ENCODE data around the gene ACADM.
"Not testable (repeated sequence)": the region's sequence is repeated elsewhere in the genome, so short reads cannot be mapped to it uniquely, and the experiment has no call there.

ACADM gene

GRCh38 chr1:75724472-75725022 lies at the start of gene ACADM:
Gene ACADM (plus strand): TSS chr1:75724709. CDS start chr1:75724788, 79 bp downstream.
- Histone ChIP-seq H4K20me1 (peaks cover 0 to 21% (median 7%) of the 10 kb centered on the region in 11 experiments; a peak in 8 of 22 replicates), H3K9ac (peak within 1 kb of the TSS; percentile 86 to 96 (median 95)), H3K4me3 (peak within 1 kb of the TSS; percentile 74 to 98 (median 90)), H3K27me3 (no peaks in the 10 kb centered on the region), H3K4me1 (peaks cover 27 to 39% (median 34%) of the 10 kb centered on the region in 10 experiments), H3K36me3 (peaks cover 0 to 21% (median 4%) of the 10 kb centered on the region in 11 experiments; a peak in 15 of 22 replicates), H3K27ac (peak within 1 kb of the TSS; percentile 87 to 96 (median 95)), H3K9me3 (replicated peaks in 1 of 11) (no peaks in the 10 kb centered on the region), H3K4me2 (peak within 1 kb of the TSS; percentile 79 to 98 (median 89))
- no peak for TF ChIP-seq Cebpa-rat (IDR thresholded peaks at IDR 0.05)

DNA sequence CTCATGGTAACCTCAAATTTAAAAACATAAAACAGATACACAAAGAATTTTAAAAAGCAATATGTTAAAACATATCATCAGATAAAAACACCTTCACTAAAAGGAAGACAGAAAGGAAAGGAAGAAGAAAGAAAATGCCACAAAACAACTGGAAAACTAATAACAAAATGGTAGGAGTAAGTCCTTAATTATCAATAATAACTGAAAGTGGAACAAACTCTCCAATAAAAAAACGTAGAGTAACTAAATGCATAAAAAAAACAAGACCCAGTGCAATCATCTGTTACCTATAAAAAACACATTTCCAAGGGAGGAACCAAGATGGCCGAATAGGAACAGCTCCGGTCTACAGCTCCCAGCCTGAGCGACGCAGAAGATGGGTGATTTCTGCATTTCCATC lies 47.1 kb upstream of the ACADM start:
- Histone ChIP-seq H4K20me1 (no peaks in the 10 kb centered on the region), H3K9me3 (replicated peaks in 1 of 11) (no peaks in the 10 kb centered on the region), H3K4me1 (peaks cover 0 to 6% (median 0%) of the 10 kb centered on the region in 10 experiments; a peak in 1 of 20 replicates), H3K27ac (no peak overlapping the region), H3K4me2 (no peak overlapping the region), H3K27me3 (no peaks in the 10 kb centered on the region), H3K36me3 (no peaks in the 10 kb centered on the region), H3K9ac (no peak overlapping the region), H3K4me3 (no peak overlapping the region)
- no peak for TF ChIP-seq Cebpa-rat (IDR thresholded peaks at IDR 0.05)

- not testable (repeated sequence) for H3K9me3 ChIP-seq (replicated peaks in 1 of 11); H3K9ac ChIP-seq; H3K27ac ChIP-seq; H3K27me3 ChIP-seq; H4K20me1 ChIP-seq; H3K36me3 ChIP-seq; H3K4me2 ChIP-seq; H3K4me3 ChIP-seq; H3K4me1 ChIP-seq
Measured at GRCh38 chr1:75677964-75678363, 46.5 kb upstream of the ACADM start.

GRCh38 chr1:75690547-75690946 lies 34.0 kb upstream of the ACADM start:
- Histone ChIP-seq H3K27me3 (no peaks in the 10 kb centered on the region), H3K9ac (no peak overlapping the region), H4K20me1 (no peaks in the 10 kb centered on the region), H3K9me3 (replicated peaks in 1 of 11) (peaks cover 0 to 15% (median 4%) of the 10 kb centered on the region in 11 experiments; a peak in 6 of 22 replicates), H3K4me2 (no peak overlapping the region), H3K36me3 (no peaks in the 10 kb centered on the region), H3K27ac (no peak overlapping the region), H3K4me1 (peaks cover 0 to 6% (median 0%) of the 10 kb centered on the region in 10 experiments; a peak in 4 of 20 replicates), H3K4me3 (no peak overlapping the region)
- no peak for TF ChIP-seq Cebpa-rat (IDR thresholded peaks at IDR 0.05)

- H3K4me3 ChIP-seq = no peak overlapping the region
- peaks cover 0 to 6% (median 0%) of the 10 kb centered on the region in 10 experiments; a peak in 4 of 20 replicates for H3K4me1 ChIP-seq
- no peak for TF ChIP-seq Cebpa-rat (IDR thresholded peaks at IDR 0.05)
- H3K36me3 ChIP-seq = no peaks in the 10 kb centered on the region
- H3K9me3 ChIP-seq (replicated peaks in 1 of 11) = peaks cover 0 to 10% (median 4%) of the 10 kb centered on the region in 11 experiments; a peak in 3 of 22 replicates
- no peaks in the 10 kb centered on the region for H4K20me1 ChIP-seq
- no peak overlapping the region for H3K27ac ChIP-seq
- no peak overlapping the region for H3K9ac ChIP-seq
- no peaks in the 10 kb centered on the region for H3K27me3 ChIP-seq
- H3K4me2 ChIP-seq = no peak overlapping the region
Measured at GRCh38 chr1:75693551-75693950, 31.0 kb upstream of the ACADM start.

DNA sequence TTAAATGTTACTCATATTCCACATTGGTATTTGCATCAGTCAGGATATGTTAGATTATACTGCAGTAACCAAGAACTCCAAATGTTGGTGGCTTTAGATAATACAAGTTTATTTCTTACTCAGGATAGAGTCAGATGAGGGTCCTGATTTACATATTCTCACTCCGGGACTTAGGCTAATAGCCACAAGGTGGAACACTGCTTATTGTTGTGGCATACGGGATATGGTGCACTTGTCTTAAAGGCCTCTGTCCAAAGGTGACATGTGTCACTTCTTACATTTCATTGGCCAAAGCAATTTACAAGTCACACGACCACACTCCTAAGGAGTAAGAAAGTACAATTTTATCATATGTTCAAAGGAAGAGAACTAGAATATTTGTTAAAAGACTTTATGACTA lies 28.5 kb upstream of the ACADM start:
- H4K20me1 ChIP-seq = no peaks in the 10 kb centered on the region
- H3K4me2 ChIP-seq = no peak overlapping the region
- no peaks in the 10 kb centered on the region for H3K27me3 ChIP-seq
- no peak overlapping the region for H3K27ac ChIP-seq
- peaks cover 0 to 6% (median 0%) of the 10 kb centered on the region in 10 experiments; a peak in 4 of 20 replicates for H3K4me1 ChIP-seq
- no peak overlapping the region for H3K9ac ChIP-seq
- H3K9me3 ChIP-seq (replicated peaks in 1 of 11) = no peaks in the 10 kb centered on the region
- no peaks in the 10 kb centered on the region for H3K36me3 ChIP-seq
- no peak for TF ChIP-seq Cebpa-rat (IDR thresholded peaks at IDR 0.05)
- H3K4me3 ChIP-seq = no peak overlapping the region

DNA sequence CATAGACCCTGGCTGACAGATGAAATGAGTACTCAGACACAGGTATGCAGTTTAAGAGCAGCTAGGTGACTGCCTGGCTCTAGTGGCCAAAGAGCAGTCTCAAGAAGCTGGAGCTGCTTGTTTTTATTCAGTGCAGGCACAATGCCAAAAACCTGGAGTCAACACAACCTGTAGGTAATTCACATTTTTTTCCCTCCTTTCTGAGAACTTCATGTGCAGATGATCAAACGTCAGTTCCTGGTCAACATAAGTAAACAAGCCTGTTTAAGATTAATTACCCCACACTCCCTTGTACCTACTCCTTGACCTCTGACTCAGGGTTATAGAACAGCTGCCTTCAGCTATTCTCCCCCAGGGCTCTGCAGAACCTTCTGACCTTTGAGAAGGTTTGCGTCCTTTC lies 17.3 kb upstream of the ACADM start:
- Histone ChIP-seq H3K4me3 (no peak overlapping the region), H3K4me2 (no peak overlapping the region), H3K4me1 (peaks cover 0 to 8% (median 0%) of the 10 kb centered on the region in 10 experiments; a peak in 1 of 20 replicates), H3K36me3 (no peaks in the 10 kb centered on the region), H3K9ac (no peak overlapping the region), H4K20me1 (no peaks in the 10 kb centered on the region), H3K27ac (no peak overlapping the region), H3K9me3 (replicated peaks in 1 of 11) (no peaks in the 10 kb centered on the region), H3K27me3 (no peaks in the 10 kb centered on the region)
- no peak for TF ChIP-seq Cebpa-rat (IDR thresholded peaks at IDR 0.05)

- Histone ChIP-seq H4K20me1 (no peaks in the 10 kb centered on the region), H3K4me1 (peaks cover 0 to 8% (median 0%) of the 10 kb centered on the region in 10 experiments; a peak in 1 of 20 replicates), H3K9ac (no peak overlapping the region), H3K9me3 (replicated peaks in 1 of 11) (no peaks in the 10 kb centered on the region), H3K4me3 (no peak overlapping the region), H3K4me2 (no peak overlapping the region), H3K27me3 (no peaks in the 10 kb centered on the region), H3K36me3 (no peaks in the 10 kb centered on the region), H3K27ac (no peak overlapping the region)
- no peak for TF ChIP-seq Cebpa-rat (IDR thresholded peaks at IDR 0.05)
Measured at GRCh38 chr1:75708910-75709309, 15.6 kb upstream of the ACADM start.

DNA sequence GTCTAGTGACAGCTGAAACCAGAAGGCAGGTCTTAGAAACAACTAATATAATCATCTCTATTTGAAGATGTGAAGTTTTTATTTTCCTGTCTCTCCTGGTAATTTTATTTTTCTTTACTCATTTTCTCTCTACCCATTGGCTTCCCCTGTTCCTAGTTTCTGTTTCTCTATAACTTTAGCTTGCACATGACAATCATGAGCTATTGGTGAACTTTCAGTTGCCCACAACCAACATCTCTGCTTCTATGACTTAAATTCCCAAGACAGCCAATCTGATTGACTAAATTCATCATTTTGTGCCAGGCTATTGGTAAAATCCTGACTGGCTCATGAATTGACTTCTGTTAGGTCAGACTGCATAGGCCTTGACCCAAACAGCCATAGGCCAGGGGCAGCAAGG lies 13.7 kb upstream of the ACADM start:
- Histone ChIP-seq H3K27me3 (no peaks in the 10 kb centered on the region), H3K9ac (no peak overlapping the region), H3K4me2 (peak overlapping the region in 2 of 11 experiments; percentile 4 to 52; a peak in 2 of 22 replicates), H4K20me1 (no peaks in the 10 kb centered on the region), H3K4me1 (peaks cover 0 to 8% (median 0%) of the 10 kb centered on the region in 10 experiments; a peak in 1 of 20 replicates), H3K9me3 (replicated peaks in 1 of 11) (no peaks in the 10 kb centered on the region), H3K27ac (peak overlapping the region in 2 of 11 experiments; percentile 37 to 39; a peak in 3 of 22 replicates), H3K36me3 (no peaks in the 10 kb centered on the region), H3K4me3 (no peak overlapping the region)
- no peak for TF ChIP-seq Cebpa-rat (IDR thresholded peaks at IDR 0.05)

GRCh38 chr1:75711846-75712245 lies 12.7 kb upstream of the ACADM start:
- Histone ChIP-seq H3K4me2 (no peak overlapping the region), H3K4me1 (peaks cover 0 to 8% (median 0%) of the 10 kb centered on the region in 10 experiments; a peak in 1 of 20 replicates)

More at GRCh38 chr1:75711846-75712245, 12.7 kb upstream of the ACADM start:
- no peaks in the 10 kb centered on the region for H3K27me3 ChIP-seq
- no peaks in the 10 kb centered on the region for H3K36me3 ChIP-seq
- H3K9ac ChIP-seq = no peak overlapping the region
- H3K9me3 ChIP-seq (replicated peaks in 1 of 11) = no peaks in the 10 kb centered on the region
- TF ChIP-seq Cebpa-rat (IDR thresholded peaks at IDR 0.05) = no peak
- no peak overlapping the region for H3K4me3 ChIP-seq
- H3K27ac ChIP-seq = no peak overlapping the region
- no peaks in the 10 kb centered on the region for H4K20me1 ChIP-seq
